Measurements from ENCODE around the gene NCAPD3.
"Not testable (repeated sequence)": the region's sequence is repeated elsewhere in the genome, so short reads cannot be mapped to it uniquely, and the experiment has no call there.

Gene NCAPD3

GRCh38 chr11:134131628-134132244 is 92.0 kb downstream of the NCAPD3 start:
- no peak for DNase-seq (ENCODE audit: low read depth)

GRCh38 chr11:134126217-134126822 is 97.4 kb downstream of the NCAPD3 start:
- peak; percentile 87 for DNase-seq (ENCODE audit: low read depth)

GRCh38 chr11:134125507-134125906 is 98.3 kb downstream of the NCAPD3 start:
- DNase-seq (ENCODE audit: low read depth): no peak

- no peak for DNase-seq (ENCODE audit: low read depth)
Measured at GRCh38 chr11:134124660-134125451, 98.9 kb downstream of the NCAPD3 start.

- peak; percentile 40 for DNase-seq (ENCODE audit: low read depth)
Measured at GRCh38 chr11:134120921-134121526, 102.7 kb downstream of the NCAPD3 start.

- peak; percentile 91 for DNase-seq (ENCODE audit: low read depth)
Measured at GRCh38 chr11:134120143-134120850, 103.5 kb downstream of the NCAPD3 start.

- DNase-seq (ENCODE audit: low read depth): peak; percentile 57
Measured at GRCh38 chr11:134119094-134119493, 104.7 kb downstream of the NCAPD3 start.

- no peak for DNase-seq (ENCODE audit: low read depth)
Measured at GRCh38 chr11:134118006-134118405, 105.8 kb downstream of the NCAPD3 start.

- no peak for DNase-seq (ENCODE audit: low read depth)
Measured at GRCh38 chr11:134116210-134116609, 107.6 kb downstream of the NCAPD3 start.

GRCh38 chr11:134113787-134114186 is 110.0 kb downstream of the NCAPD3 start:
- not testable (repeated sequence) for DNase-seq (ENCODE audit: low read depth)

GRCh38 chr11:134110252-134110815 is 113.4 kb downstream of the NCAPD3 start:
- no peak for DNase-seq (ENCODE audit: low read depth)
